Stimulated activated naive CD8-positive, alpha-beta T cell treated with anti-CD3 and anti-CD28 coated beads, Interleukin-15, Interleukin-2, amounts not matched to agents 100 ng/mL and 50 ng/mL, for 24 hours (primary cell): Measurements from ENCODE around the gene RPTOR.

Source experiments
- H3K27ac Mint-ChIP-seq: one replicate; pipeline ENCODE4 v1.8.0; 2021; ENCODE audit warnings: mild to moderate bottlenecking, mixed read lengths
- H3K27me3 Mint-ChIP-seq: one replicate; pipeline ENCODE4 v1.8.0; 2021; ENCODE audit warnings: mixed read lengths
- H3K36me3 Mint-ChIP-seq: one replicate; pipeline ENCODE4 v1.8.0; 2021; ENCODE audit warnings: low read depth, mixed read lengths
- H3K4me1 Mint-ChIP-seq: one replicate; pipeline ENCODE4 v1.8.0; 2021; ENCODE audit warnings: low read depth, mixed read lengths
- H3K4me3 Mint-ChIP-seq: one replicate; pipeline ENCODE4 v1.8.0; 2021; ENCODE audit warnings: mild to moderate bottlenecking, mixed read lengths
- H3K9me3 Mint-ChIP-seq: one replicate; pipeline ENCODE4 v1.8.0; 2021; ENCODE audit warnings: mixed read lengths

Gene RPTOR

GRCh38 chr17:80603396-80603795, 58.8 kb downstream of the RPTOR start:
- Mint-ChIP-seq H3K9me3 (no peaks in the 10 kb centered on the region), H3K4me1 (peaks cover 73% of the 10 kb centered on the region), H3K36me3 (peaks cover 18% of the 10 kb centered on the region), H3K4me3 (no peak overlapping the region), H3K27me3 (no peaks in the 10 kb centered on the region), H3K27ac (no peak overlapping the region)

- Mint-ChIP-seq H3K27me3 (no peaks in the 10 kb centered on the region), H3K9me3 (no peaks in the 10 kb centered on the region), H3K36me3 (peaks cover 18% of the 10 kb centered on the region), H3K4me3 (peak overlapping the region; percentile 35), H3K4me1 (peaks cover 72% of the 10 kb centered on the region), H3K27ac (peak overlapping the region; percentile 91)
Observed at GRCh38 chr17:80604009-80604669, 59.5 kb downstream of the RPTOR start.

- Mint-ChIP-seq H3K4me3 (peak overlapping the region; percentile 35), H3K4me1 (peaks cover 70% of the 10 kb centered on the region), H3K36me3 (peaks cover 18% of the 10 kb centered on the region), H3K27me3 (no peaks in the 10 kb centered on the region), H3K9me3 (no peaks in the 10 kb centered on the region), H3K27ac (peak overlapping the region; percentile 91)
Observed at GRCh38 chr17:80604670-80605010, 60.0 kb downstream of the RPTOR start.

- H3K27me3 Mint-ChIP-seq = no peaks in the 10 kb centered on the region
- H3K9me3 Mint-ChIP-seq = no peaks in the 10 kb centered on the region
- peak overlapping the region; percentile 4 for H3K4me3 Mint-ChIP-seq
- peak overlapping the region; percentile 91 for H3K27ac Mint-ChIP-seq
- peaks cover 12% of the 10 kb centered on the region for H3K36me3 Mint-ChIP-seq
- H3K4me1 Mint-ChIP-seq = peaks cover 69% of the 10 kb centered on the region
Observed at GRCh38 chr17:80605326-80606066, 60.9 kb downstream of the RPTOR start.

- Mint-ChIP-seq H3K27ac (no peak overlapping the region), H3K27me3 (no peaks in the 10 kb centered on the region), H3K4me1 (peaks cover 77% of the 10 kb centered on the region), H3K36me3 (peaks cover 6% of the 10 kb centered on the region), H3K4me3 (no peak overlapping the region), H3K9me3 (no peaks in the 10 kb centered on the region)
Observed at GRCh38 chr17:80608326-80608725, 63.7 kb downstream of the RPTOR start.

GRCh38 chr17:80609757-80610156, 65.1 kb downstream of the RPTOR start:
- peaks cover 5% of the 10 kb centered on the region for H3K36me3 Mint-ChIP-seq
- no peak overlapping the region for H3K4me3 Mint-ChIP-seq
- H3K9me3 Mint-ChIP-seq = no peaks in the 10 kb centered on the region
- peaks cover 74% of the 10 kb centered on the region for H3K4me1 Mint-ChIP-seq
- no peaks in the 10 kb centered on the region for H3K27me3 Mint-ChIP-seq
- peak overlapping the region; percentile 15 for H3K27ac Mint-ChIP-seq

- H3K4me1 Mint-ChIP-seq = peaks cover 67% of the 10 kb centered on the region
- H3K9me3 Mint-ChIP-seq = no peaks in the 10 kb centered on the region
- peaks cover 5% of the 10 kb centered on the region for H3K36me3 Mint-ChIP-seq
- H3K27me3 Mint-ChIP-seq = no peaks in the 10 kb centered on the region
- no peak overlapping the region for H3K4me3 Mint-ChIP-seq
- no peak overlapping the region for H3K27ac Mint-ChIP-seq
Observed at GRCh38 chr17:80611816-80612215, 67.2 kb downstream of the RPTOR start.

GRCh38 chr17:80612997-80613731, 68.5 kb downstream of the RPTOR start:
- Mint-ChIP-seq H3K27ac (no peak overlapping the region), H3K4me3 (no peak overlapping the region), H3K27me3 (no peaks in the 10 kb centered on the region), H3K36me3 (peaks cover 5% of the 10 kb centered on the region), H3K9me3 (no peaks in the 10 kb centered on the region), H3K4me1 (peaks cover 62% of the 10 kb centered on the region)

GRCh38 chr17:80613732-80614071, 69.1 kb downstream of the RPTOR start:
- Mint-ChIP-seq H3K9me3 (no peaks in the 10 kb centered on the region), H3K36me3 (peaks cover 5% of the 10 kb centered on the region), H3K27me3 (no peaks in the 10 kb centered on the region), H3K4me1 (peaks cover 66% of the 10 kb centered on the region), H3K27ac (peak overlapping the region; percentile 43), H3K4me3 (no peak overlapping the region)

- Mint-ChIP-seq H3K4me1 (peaks cover 65% of the 10 kb centered on the region), H3K9me3 (no peaks in the 10 kb centered on the region), H3K27ac (no peak overlapping the region), H3K27me3 (no peaks in the 10 kb centered on the region), H3K4me3 (no peak overlapping the region), H3K36me3 (peaks cover 5% of the 10 kb centered on the region)
Observed at GRCh38 chr17:80614332-80615047, 69.9 kb downstream of the RPTOR start.

- no peaks in the 10 kb centered on the region for H3K27me3 Mint-ChIP-seq
- H3K4me3 Mint-ChIP-seq = no peak overlapping the region
- H3K4me1 Mint-ChIP-seq = peaks cover 61% of the 10 kb centered on the region
- no peak overlapping the region for H3K27ac Mint-ChIP-seq
- peaks cover 9% of the 10 kb centered on the region for H3K36me3 Mint-ChIP-seq
- no peaks in the 10 kb centered on the region for H3K9me3 Mint-ChIP-seq
Observed at GRCh38 chr17:80615376-80615775, 70.7 kb downstream of the RPTOR start.

- Mint-ChIP-seq H3K4me3 (no peak overlapping the region), H3K4me1 (peaks cover 67% of the 10 kb centered on the region), H3K9me3 (no peaks in the 10 kb centered on the region), H3K27me3 (no peaks in the 10 kb centered on the region), H3K27ac (no peak overlapping the region), H3K36me3 (peaks cover 9% of the 10 kb centered on the region)
Observed at GRCh38 chr17:80616705-80617104, 72.1 kb downstream of the RPTOR start.

- H3K4me1 Mint-ChIP-seq = peaks cover 65% of the 10 kb centered on the region
- no peaks in the 10 kb centered on the region for H3K27me3 Mint-ChIP-seq
- H3K36me3 Mint-ChIP-seq = peaks cover 9% of the 10 kb centered on the region
- no peaks in the 10 kb centered on the region for H3K9me3 Mint-ChIP-seq
- H3K27ac Mint-ChIP-seq = peak overlapping the region; percentile 67
- no peak overlapping the region for H3K4me3 Mint-ChIP-seq
Observed at GRCh38 chr17:80618304-80618703, 73.7 kb downstream of the RPTOR start.

- Mint-ChIP-seq H3K36me3 (peaks cover 4% of the 10 kb centered on the region), H3K9me3 (no peaks in the 10 kb centered on the region), H3K27me3 (no peaks in the 10 kb centered on the region), H3K4me1 (peaks cover 54% of the 10 kb centered on the region), H3K4me3 (no peak overlapping the region), H3K27ac (no peak overlapping the region)
Observed at GRCh38 chr17:80619535-80620235, 75.0 kb downstream of the RPTOR start.
